HG03520 (cell line): ENCODE measurements around the gene IFI44.

ENCODE experiments used
- ATAC-seq: cut with Tn5 transposase; IDR thresholded peaks from one replicate; pipeline ENCODE4 v1.9.1; 2021; ENCODE audit warnings: mild to moderate bottlenecking, moderate library complexity; ENCODE audit not compliant: unreplicated experiment

The IFI44 gene

DNA sequence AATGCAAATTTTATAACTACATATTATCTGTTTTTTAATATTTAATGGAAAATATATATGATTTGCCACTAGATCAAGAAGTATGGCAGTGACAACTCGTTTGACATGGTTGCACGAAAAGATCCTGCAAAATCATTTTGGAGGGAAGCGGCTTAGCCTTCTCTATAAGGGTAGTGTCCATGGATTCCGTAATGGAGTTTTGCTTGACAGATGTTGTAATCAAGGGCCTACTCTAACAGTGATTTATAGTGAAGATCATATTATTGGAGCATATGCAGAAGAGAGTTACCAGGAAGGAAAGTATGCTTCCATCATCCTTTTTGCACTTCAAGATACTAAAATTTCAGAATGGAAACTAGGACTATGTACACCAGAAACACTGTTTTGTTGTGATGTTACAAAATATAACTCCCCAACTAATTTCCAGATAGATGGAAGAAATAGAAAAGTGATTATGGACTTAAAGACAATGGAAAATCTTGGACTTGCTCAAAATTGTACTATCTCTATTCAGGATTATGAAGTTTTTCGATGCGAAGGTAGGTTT lies 556 bp downstream of the IFI44 start:
- no peak for ATAC-seq

DNA sequence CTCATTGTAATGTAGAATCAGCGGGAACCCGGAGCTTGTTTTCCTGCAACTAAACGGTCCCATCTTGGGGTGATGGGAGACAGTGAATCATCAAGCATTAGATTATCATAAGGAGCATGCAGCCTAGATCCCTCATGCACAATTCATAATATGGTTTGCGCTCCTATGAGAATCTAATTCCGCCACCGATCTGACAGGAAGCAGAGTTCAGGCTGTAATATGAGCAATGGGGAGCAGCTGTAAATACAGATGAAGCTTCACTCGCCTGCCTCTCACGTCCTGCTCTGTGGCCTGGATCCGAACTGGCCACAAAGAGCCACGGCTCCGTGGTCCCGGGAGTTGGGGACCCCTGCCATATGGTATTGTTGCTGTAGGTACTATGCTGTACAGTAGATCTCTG lies 1.6 kb downstream of the IFI44 start:
- ATAC-seq, result peak; percentile 33

DNA sequence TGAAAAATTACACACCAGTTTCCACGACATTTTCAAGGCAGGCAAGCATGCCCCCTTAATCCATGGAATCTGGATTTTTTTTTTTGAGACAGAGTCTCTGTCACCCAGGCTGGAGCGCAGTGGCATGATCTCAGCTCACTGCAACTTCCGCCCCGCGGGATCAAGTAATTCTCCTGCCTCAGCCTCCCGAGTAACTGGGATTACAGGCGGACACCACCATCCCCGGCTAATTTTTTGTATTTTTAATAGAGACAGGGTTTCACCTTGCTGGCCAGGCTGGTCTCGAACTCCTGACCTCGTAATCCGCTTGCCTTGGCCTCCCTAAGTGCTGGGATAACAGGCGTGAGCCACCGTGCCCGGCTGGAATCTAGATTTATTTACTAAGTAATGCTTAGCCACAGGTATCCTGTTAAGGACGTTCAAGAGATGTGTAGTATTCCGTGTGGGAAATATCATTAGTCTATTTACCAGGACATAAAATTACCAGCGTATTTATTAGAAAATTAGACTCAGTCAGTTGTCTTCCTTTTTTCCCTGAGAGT lies 2.5 kb downstream of the IFI44 start:
- ATAC-seq, result no peak

DNA sequence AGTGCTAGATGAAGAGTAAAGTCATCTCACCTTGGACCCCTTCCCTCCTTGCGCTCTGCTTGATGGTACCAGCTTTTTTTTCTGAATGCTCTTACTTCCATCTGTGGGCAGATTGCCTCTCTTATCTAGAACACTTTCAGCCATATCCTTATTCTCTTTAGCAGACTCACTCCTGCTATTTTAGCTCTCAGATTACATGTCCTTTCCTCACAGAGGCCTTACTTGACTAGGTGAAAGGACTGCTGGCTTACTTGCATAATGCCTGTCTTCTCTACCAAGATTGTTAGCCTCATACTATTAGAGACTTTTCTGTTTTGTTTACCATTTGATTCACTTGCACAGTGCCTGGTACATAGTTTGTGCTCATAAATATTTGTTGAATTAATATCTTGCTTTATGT lies 9.3 kb downstream of the IFI44 start:
- ATAC-seq, result no peak

DNA sequence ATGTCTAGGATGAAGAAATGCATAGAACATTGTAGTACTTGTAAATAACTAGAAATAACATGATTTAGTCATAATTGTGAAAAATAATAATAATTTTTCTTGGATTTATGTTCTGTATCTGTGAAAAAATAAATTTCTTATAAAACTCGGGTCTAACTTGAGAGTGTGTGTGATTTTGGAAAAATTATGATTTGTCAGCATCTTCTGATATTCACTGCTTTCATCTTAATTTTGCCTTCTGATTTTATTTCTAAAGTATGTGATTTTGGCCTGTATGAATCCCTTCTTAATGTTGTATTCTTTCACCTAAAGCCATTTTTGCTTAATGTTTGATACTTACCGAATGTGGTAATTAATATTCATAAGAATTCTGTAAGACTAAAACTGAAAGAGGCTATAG lies 14.3 kb downstream of the IFI44 start:
- no peak for ATAC-seq

DNA sequence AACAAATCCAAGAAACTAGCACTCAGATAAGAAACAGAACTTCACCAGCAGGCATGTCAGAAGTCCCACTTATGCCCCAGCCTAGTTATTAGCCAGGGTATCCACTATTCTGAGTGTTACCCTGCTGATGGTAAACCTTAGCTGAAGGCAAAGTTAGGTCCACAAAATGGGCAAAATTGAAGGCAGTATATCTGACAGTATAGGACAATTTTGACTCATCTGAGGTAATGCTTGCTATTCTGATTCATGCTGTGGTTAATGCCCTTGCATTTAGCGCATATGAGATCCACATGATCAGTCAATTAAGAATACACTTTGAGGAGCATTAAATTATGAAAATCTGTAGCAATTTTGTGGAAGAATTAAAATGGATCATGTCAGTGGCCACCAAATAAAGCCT lies 15.1 kb downstream of the IFI44 start:
- ATAC-seq, result no peak

DNA sequence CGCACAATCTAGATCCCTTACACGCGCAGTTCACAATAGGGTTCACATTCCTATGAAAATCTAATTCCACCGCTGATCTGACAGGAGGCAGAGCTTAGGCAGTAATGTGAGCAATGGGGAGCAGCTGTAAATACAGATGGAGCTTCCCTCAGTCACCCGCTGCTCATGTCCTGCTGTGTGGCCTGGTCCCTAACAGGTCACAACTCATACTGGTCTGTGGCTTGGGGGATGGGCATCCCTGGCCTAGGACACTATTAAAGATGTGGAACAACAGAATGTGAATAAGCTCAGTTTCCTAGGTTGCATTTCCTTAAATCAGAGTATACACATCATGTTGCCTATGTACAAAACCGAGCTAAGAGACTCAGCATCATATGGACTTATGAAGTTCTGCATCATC lies 16.2 kb downstream of the IFI44 start:
- no peak for ATAC-seq

DNA sequence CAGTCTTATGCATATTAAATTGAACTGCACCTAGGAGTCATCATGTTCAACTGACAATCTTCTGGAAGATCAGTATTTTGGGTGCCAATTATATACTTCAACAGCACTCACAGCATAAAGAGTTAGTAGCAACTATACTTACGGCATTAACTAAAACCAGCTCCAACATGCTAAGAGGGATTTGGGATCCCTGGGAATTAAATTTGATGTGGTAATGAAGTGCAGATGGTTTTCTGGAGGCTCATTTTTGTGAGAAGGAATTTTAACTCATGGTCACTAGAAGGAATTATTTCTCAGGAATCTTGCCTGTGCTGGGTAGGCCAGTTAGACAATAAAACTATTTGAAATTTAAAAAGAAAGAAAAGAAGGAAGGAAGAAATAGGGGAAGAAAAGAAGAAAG lies 18.3 kb downstream of the IFI44 start:
- ATAC-seq, result no peak

DNA sequence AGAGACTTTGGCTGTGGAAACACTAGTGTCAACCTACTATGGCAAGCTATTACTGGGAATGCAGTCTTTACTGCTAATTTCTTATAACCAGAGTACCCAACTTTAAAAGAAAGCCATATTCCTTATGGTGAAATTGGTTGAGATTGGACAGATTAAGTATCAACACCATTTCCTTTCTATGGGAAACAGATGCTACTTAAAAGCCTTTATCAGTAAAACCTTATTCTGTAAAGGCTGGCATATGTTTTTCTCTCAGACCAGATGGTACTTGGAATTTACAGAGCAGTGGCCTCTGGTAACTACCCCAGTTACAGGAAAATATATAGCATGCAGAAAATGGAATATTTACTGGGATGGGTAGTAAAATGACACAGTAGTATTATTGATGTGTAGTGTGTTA lies 18.8 kb downstream of the IFI44 start:
- no peak for ATAC-seq

DNA sequence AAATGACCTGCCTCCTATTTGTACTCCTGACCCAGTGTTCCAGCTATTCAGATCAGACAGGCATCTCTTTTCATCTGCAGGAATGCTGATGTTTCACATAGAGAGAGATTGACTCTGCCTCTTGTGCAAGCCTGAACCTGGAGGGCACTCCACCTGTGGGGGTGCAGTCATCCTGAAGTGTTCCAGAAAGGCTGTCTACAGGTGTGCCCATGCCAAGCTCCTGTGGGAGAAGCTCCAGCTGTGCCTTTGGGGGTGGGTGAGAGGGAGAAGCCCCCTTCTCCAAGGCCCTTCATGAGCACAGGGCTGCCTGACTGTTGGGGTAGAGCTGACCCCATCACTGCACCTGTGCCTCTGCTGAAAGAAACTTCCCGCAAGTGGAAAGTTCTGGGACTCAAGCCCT lies 22.8 kb downstream of the IFI44 start:
- ATAC-seq, result no peak

DNA sequence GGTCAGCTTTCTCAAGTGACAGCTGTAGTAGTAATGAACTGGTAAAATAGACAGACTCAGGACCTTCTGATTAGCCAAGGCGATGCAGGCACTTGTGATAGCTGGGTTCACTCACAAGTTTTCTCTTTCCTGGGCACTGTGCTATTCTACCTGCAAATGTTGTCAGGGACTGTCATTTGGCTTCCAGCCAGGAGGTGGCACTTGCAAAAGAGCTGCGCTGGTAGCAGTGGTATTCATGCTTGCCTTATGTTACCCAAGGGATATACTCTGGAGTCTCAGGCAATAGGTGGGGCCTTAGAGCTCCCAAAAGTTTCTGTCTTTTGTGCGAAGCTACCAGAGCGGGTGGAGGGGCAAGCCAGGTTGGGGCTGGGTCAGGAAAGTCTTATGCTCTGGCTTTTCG lies 23.5 kb downstream of the IFI44 start:
- ATAC-seq, result no peak

DNA sequence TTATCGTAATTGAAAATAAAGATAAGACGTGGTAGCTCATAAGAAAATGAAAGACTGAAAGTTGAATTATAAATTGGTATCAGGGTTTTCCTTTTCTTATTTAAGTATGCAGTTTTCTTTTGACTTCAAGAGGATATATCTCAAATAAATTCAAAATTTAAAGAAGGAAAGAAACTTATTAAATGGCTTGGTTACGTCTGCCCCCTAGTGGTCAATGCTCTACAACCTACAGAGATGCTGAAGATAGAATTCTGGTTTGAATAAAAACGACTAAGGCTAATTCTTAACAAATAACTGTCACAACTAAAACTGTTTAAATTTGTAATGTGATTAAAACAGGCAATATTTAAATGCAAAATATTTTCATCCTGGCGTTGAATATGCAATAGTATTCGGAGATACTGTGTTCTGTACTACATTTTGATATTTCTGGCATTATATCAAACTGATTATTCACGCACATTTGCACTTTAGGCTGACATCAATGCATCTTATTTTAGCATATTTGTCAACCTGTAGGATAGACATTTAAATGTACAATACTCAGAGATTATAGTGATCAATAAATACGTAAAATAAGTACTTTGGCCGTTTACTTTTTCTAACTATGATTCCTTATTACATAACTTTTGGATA lies 26.8 kb downstream of the IFI44 start:
- no peak for ATAC-seq

DNA sequence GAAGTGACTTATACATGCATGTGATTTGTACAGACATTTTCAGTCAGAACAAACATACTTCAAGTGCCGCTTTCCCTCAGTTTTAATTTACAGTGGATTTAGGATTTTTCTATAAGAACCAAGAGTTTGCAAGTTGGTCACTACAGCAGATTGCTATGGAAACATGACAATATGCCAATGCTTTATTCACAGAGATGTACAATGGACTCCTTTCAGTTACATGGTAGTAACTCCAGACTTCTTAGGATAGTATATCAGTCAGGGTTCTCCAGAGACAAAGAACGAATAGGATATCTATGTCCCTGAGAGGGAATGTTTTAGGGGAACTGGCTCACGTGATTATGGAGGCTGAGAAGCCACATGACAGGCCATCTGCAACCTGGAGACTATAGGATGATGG lies 27.4 kb downstream of the IFI44 start:
- ATAC-seq, result no peak

DNA sequence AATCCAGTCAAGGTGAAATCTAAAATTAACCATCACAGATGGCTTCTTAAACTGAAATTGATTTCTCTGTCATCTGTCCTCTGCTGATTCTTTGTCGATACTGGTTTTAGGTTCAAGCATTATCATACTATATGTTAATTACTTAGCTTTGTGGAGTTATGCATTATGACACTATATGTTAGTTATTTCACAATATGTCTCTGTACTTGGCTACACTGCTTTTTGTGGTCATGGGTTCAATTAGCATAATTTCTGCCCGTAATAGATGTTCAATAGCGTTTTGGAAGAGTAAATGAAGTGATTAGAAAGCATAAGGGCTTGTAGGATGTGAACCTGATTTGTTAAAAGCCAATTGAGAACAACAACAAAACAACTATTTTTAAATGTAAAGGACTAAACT lies 28.2 kb downstream of the IFI44 start:
- ATAC-seq, result no peak

DNA sequence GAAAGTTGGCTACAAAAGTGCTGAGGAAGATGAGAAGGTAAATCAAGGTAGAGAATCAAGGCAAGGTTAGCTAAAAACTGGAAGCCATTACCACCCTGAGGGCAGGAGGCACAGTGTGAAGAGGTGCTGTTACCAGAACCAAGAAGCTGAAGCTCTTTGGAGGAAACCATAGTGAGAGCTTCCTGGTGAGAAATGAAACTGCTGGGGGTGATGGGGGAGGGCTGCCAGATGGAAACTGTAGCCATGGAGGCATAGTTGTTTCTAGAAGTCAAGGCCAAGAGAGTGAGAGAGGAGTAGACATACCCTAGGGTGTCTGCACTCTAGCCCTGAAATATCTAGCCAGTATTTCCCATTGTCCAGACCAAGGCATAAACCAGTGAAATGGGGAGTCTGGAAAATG lies 28.7 kb downstream of the IFI44 start:
- peak; percentile 85 for ATAC-seq

DNA sequence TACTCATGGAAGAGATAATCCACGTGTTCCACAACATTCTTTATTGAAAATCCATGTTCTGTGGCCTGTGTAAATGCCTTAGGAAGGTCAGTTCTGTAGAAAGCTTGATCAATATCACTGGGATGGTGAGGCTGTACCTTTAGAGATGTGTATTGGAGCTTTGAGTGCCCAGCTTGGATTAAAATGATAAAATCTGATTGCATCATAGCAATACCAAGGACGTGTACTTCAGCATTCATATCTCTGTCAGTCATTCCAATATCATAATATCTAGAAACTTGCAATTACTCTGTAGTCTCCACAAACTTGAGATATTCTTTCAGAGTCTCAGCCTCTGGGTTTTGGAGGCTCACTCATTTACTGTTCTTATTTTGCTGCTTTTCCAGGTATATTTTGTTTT lies 31.6 kb downstream of the IFI44 start:
- no peak for ATAC-seq

DNA sequence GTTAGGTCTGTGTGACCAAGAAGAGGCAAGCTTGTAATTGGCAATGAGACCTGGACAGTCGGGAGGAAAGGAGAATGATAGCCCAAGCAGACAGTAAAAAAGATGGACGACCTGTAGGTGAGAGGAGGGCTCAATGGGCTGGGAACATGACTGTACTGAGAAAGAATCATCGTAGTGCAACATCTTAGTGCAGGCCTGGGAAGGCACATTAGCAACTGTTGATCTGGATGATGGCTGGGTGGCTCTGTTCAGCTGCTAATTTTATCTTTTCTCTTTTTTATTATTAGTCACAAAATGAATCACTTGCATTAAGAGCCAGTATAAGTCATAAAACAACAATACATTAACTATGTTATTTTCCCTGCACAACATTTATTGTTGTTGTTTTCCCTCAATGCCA lies 32.9 kb downstream of the IFI44 start:
- no peak for ATAC-seq

DNA sequence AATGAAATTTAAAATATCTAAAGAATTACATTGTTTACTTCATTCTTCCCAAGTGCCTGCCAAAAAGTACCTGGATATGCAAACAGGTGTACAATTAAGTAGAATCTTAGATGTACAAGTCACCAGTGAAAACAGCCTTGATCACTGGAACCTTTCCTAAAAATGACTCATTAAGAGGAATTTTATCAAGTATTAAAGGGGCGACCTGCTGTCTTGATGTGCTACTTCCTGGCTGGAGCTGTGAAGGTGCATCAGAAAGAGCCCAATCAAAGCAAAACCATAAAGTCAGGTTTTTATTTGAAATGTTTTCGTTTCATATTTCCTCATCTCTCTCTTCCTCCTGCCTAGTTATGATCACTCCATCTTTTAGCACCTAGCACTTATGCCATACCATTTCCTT lies 33.4 kb downstream of the IFI44 start:
- no peak for ATAC-seq

DNA sequence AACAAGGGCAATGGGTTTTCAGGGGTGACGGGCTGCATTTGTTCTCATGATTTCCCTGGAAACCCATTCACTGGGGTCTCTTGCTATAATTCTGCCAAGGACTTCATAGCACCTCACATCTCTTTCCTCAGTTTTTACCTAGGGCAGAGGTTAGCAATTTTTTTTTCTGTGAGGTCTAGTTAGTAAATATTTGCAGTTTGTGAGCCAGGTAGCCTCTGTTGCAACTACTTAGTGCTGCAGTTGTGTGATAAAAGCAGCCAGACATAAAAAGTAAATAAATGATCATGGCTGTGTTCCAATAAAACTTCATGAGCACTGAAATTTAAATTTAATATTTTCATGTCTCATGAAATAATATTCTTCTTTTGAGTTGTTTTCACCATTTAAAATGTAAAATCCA lies 37.7 kb downstream of the IFI44 start:
- ATAC-seq, result no peak

DNA sequence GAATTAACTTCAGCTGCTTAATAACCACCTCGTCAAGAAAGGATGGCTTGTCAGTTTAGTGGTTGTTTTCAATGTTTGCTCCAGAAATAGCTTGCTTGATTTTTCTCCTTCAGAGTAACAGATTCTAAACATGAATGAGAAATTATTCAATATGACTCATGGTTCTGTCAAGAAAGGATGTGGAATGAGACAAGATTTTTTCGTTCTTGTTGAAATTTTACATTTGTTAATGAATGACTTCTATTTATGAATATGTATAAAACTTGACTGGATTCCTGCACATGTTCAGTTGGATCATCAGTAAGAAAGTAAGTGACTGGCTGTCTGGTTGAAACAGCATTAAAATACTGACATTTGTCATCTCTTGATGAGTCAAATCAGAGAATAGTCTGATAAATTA lies 38.3 kb downstream of the IFI44 start:
- no peak for ATAC-seq

DNA sequence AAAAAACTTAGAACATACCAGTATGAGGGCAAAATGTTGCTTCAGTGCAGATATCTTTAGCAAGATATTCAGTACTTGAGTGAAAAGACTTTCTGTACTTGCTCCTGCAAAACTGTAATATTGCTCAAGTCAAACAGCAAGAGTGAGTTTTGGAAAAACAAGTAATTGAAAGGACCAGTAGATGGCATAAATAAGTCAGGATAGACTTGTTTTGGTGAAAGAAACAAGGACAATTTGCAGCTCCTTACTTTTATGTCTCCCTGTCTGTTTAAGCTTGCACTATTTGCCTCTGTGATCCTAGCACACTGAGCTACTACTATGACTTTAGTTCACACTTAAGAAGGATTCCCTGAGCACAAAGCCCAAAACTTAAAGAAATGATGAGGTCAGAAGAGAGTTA lies 39.1 kb downstream of the IFI44 start:
- no peak for ATAC-seq

DNA sequence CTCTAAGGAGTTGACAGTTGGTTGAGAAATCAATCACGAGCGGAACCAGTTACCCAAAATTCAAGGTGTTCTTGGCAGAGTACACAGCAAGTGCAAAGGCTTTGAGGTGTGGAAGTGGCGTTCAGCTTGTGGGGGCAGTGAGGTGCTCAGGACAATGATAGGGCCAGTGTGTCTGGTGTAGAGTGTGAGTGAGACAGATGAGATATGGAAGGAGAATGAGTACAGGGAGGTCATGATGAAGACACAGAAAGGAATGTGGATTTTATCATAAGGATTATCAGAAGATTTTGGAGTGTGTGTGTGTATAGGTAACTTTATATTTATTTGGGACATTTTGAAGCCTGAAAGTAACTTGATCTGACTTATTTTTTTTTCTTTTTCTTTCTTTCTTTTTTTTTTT lies 40.9 kb downstream of the IFI44 start:
- ATAC-seq, result no peak
